ENCODE measurements around the gene CHPF2. TPM values are rescaled to one million over a fixed set of nuclear protein-coding genes. Genes with fewer than 3 reads are reported as not detected.

Gene CHPF2
- total and polyA plus RNA-seq, 2 experiments from 2014 or later = 4.8 to 26.1 TPM

- Histone ChIP-seq H3K27me3 (ENCODE audit: insufficient read depth) (no peaks in the 10 kb centered on the region), H3K36me3 (ENCODE audit: insufficient read depth) (no peaks in the 10 kb centered on the region), H3K4me2 (no peak overlapping the region), H3K4me3 (no peak overlapping the region), H3K9me2 (ENCODE audit: insufficient read depth) (no peaks in the 10 kb centered on the region), H3K4me1 (ENCODE audit: insufficient read depth) (no peaks in the 10 kb centered on the region), H3K27ac (ENCODE audit: low read depth) (no peak overlapping the region), H2AFZ (no peak overlapping the region), H4K20me1 (replicated peaks; ENCODE audit: insufficient read depth) (no peaks in the 10 kb centered on the region), H3F3A (replicated peaks; ENCODE audit: low read depth) (no peaks in the 10 kb centered on the region), H3K79me2 (replicated peaks; ENCODE audit: insufficient read depth) (no peaks in the 10 kb centered on the region)
- ATAC-seq (no peak), DNase-seq (ENCODE audit: low spot score) (no peak)
- Mint-ChIP-seq H3K27me3 (ENCODE audit: insufficient read depth, low read depth, poor library complexity) (peaks cover 12% of the 10 kb centered on the region), H3K9me3 (no peaks in the 10 kb centered on the region), H3K27ac (no peak overlapping the region), H3K4me3 (no peak overlapping the region; the same call in 2 of the 3 replicates), H3K36me3 (ENCODE audit: low read depth) (no peaks in the 10 kb centered on the region; the same call in 2 of the 3 replicates), H3K4me1 (peaks cover 5% of the 10 kb centered on the region; the same call in 1 of the 3 replicates)
- TF ChIP-seq ZNF114 (CRISPR knock-in tag; IDR thresholded peaks at IDR 0.05) = no peak
- TF ChIP-seq EZH2phosphoT487 (IDR thresholded peaks at IDR 0.05; ENCODE audit: unreplicated experiment) = no peak
- no peak for TF ChIP-seq JUNB (IDR thresholded peaks at IDR 0.05; ENCODE audit: unreplicated experiment)
- TF ChIP-seq, protein P1, sequence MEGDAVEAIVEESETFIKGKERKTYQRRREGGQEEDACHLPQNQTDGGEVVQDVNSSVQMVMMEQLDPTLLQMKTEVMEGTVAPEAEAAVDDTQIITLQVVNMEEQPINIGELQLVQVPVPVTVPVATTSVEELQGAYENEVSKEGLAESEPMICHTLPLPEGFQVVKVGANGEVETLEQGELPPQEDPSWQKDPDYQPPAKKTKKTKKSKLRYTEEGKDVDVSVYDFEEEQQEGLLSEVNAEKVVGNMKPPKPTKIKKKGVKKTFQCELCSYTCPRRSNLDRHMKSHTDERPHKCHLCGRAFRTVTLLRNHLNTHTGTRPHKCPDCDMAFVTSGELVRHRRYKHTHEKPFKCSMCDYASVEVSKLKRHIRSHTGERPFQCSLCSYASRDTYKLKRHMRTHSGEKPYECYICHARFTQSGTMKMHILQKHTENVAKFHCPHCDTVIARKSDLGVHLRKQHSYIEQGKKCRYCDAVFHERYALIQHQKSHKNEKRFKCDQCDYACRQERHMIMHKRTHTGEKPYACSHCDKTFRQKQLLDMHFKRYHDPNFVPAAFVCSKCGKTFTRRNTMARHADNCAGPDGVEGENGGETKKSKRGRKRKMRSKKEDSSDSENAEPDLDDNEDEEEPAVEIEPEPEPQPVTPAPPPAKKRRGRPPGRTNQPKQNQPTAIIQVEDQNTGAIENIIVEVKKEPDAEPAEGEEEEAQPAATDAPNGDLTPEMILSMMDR (conservative IDR thresholded peaks at IDR 0.05; ENCODE audit: low read depth in 2 of 2) = no peak
- TF ChIP-seq, protein P2, sequence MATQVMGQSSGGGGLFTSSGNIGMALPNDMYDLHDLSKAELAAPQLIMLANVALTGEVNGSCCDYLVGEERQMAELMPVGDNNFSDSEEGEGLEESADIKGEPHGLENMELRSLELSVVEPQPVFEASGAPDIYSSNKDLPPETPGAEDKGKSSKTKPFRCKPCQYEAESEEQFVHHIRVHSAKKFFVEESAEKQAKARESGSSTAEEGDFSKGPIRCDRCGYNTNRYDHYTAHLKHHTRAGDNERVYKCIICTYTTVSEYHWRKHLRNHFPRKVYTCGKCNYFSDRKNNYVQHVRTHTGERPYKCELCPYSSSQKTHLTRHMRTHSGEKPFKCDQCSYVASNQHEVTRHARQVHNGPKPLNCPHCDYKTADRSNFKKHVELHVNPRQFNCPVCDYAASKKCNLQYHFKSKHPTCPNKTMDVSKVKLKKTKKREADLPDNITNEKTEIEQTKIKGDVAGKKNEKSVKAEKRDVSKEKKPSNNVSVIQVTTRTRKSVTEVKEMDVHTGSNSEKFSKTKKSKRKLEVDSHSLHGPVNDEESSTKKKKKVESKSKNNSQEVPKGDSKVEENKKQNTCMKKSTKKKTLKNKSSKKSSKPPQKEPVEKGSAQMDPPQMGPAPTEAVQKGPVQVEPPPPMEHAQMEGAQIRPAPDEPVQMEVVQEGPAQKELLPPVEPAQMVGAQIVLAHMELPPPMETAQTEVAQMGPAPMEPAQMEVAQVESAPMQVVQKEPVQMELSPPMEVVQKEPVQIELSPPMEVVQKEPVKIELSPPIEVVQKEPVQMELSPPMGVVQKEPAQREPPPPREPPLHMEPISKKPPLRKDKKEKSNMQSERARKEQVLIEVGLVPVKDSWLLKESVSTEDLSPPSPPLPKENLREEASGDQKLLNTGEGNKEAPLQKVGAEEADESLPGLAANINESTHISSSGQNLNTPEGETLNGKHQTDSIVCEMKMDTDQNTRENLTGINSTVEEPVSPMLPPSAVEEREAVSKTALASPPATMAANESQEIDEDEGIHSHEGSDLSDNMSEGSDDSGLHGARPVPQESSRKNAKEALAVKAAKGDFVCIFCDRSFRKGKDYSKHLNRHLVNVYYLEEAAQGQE (IDR thresholded peaks at IDR 0.05; ENCODE audit: unreplicated experiment) = no peak
- TF ChIP-seq NANOG (IDR thresholded peaks at IDR 0.05; ENCODE audit: borderline replicate concordance) = no peak
- no peak for TF ChIP-seq ETS1 (IDR thresholded peaks at IDR 0.05)
These were observed 30.9 kb upstream of the CHPF2 start for GRCh38 chr7:151201344-151201743.

- Mint-ChIP-seq H3K4me3 (no peak overlapping the region), H3K9me3 (no peaks in the 10 kb centered on the region), H3K27ac (no peak overlapping the region), H3K36me3 (ENCODE audit: low read depth) (no peaks in the 10 kb centered on the region; the same call in 2 of the 3 replicates), H3K27me3 (ENCODE audit: insufficient read depth, low read depth, poor library complexity) (peaks cover 12% of the 10 kb centered on the region), H3K4me1 (peaks cover 5% of the 10 kb centered on the region; the same call in 1 of the 3 replicates)
- no peaks in the 10 kb centered on the region for H3K27me3 ChIP-seq (ENCODE audit: insufficient read depth)
- DNase-seq (ENCODE audit: low spot score) (no peak), ATAC-seq (no peak)
- no peak overlapping the region for H3K4me3 ChIP-seq
- H3F3A ChIP-seq (replicated peaks; ENCODE audit: low read depth) = no peaks in the 10 kb centered on the region
- no peaks in the 10 kb centered on the region for H3K9me2 ChIP-seq (ENCODE audit: insufficient read depth)
- H4K20me1 ChIP-seq (replicated peaks; ENCODE audit: insufficient read depth) = no peaks in the 10 kb centered on the region
- no peak overlapping the region for H2AFZ ChIP-seq
- H3K4me2 ChIP-seq = no peak overlapping the region
- no peaks in the 10 kb centered on the region for H3K4me1 ChIP-seq (ENCODE audit: insufficient read depth)
- H3K79me2 ChIP-seq (replicated peaks; ENCODE audit: insufficient read depth) = no peaks in the 10 kb centered on the region
- H3K27ac ChIP-seq (ENCODE audit: low read depth) = no peak overlapping the region
- H3K36me3 ChIP-seq (ENCODE audit: insufficient read depth) = no peaks in the 10 kb centered on the region
- no peak for TF ChIP-seq POLR2AphosphoS5 (IDR thresholded peaks at IDR 0.05; ENCODE audit: low read depth)
- no peak for TF ChIP-seq ETS1 (IDR thresholded peaks at IDR 0.05)
- no peak for TF ChIP-seq JUNB (IDR thresholded peaks at IDR 0.05; ENCODE audit: unreplicated experiment)
- TF ChIP-seq EZH2phosphoT487 (IDR thresholded peaks at IDR 0.05; ENCODE audit: unreplicated experiment) = no peak
- no peak for TF ChIP-seq EZH2 (IDR thresholded peaks at IDR 0.05; ENCODE audit: low read depth, unreplicated experiment)
These were observed 30.5 kb upstream of the CHPF2 start for GRCh38 chr7:151201751-151202150.

All from GM23338 (cell line).